Astrocyte of the hippocampus (primary cell): ENCODE results near the gene CDH4.
A peak's percentile ranks its signal among the peaks of the same experiment; 100 is the strongest.
"Not testable (repeated sequence)": the region's sequence is repeated elsewhere in the genome, so short reads cannot be mapped to it uniquely, and the experiment has no call there.

Experiments
- DNase-seq: peaks from one replicate; pipeline ENCODE4 v3.0.0; 2011; ENCODE audit warnings: low read depth, low spot score

The CDH4 gene

DNA sequence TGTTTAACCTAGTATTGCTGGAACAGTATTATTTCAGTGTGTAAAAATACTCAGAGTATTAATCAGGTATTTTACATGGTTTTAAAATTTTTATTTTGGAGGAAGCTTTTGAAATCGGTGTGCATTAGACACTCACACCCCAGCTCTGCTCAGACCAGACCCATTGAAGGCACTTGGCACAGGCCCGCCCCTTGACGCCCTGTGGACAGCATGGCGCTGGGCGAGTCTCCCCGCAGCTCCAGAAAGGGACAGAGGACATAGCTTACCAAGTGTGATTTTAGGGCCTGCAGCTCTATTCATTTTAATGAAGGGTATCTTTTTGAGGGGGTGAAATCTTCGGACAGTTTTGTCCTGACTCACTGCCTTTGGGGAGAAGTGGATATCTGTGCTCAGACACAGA lies 164.5 kb downstream of the CDH4 start:
- DNase-seq: no peak

- no peak for DNase-seq
These were observed 165.3 kb downstream of the CDH4 start for GRCh38 chr20:61417221-61417941.

DNA sequence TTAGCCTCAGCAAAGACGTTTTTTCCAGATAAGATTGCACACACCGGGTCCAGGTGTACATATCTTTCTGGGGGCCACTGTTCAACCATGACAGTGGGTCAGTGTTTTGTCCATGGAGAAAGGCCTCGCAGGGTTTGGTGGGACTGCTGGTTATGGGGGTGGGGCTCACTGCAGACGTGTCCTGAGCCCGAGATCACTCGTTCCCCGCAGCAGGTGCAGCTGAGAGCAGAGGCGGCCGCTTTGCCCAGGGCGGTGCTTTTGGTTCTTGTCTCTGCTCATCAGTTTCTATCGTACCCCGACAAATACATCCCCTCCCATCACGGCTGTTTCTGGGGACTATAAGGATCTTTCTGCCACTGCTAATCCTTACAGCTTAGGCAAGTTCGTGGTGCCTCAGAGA lies 166.9 kb downstream of the CDH4 start:
- DNase-seq: no peak

DNA sequence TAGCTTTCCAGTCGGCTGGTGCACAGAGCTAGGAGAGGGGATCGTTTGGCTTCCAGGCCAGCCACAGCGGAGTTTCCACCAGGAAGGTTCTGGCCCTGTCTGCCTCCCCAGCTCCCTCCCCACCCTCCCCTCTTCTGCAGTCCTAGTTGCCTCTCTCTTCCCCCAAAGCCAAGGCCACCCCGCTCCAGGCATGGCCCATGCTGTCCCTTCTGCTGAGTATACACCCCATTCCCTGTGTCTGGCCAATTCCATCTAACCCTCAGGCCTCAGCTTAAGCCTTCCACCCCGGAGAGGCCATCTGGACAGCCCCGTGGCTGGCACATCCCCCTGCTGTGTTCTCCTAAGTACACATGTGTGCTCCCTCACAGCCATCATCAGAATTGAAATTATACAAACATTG lies 167.4 kb downstream of the CDH4 start:
- no peak for DNase-seq

DNA sequence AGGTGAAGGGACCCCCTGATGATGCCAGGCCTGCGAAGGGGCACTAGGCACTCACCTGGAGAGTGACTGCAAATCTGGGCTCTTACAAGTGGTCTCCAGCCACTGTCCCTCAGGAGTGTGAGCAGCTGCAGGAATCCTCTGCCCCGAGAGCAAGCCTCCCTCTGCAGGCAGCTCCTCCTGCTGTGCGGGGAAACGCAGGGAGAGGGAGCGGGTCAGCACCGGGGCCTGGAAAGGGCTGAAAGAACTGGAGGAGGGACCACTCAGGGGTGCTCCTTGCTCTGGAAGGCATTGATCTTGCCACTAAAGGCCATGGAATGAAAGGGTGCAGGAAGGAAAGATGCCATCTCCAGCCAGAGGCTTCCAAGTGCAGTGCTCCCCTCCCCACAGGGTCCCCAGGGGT lies 168.0 kb downstream of the CDH4 start:
- DNase-seq: no peak

DNA sequence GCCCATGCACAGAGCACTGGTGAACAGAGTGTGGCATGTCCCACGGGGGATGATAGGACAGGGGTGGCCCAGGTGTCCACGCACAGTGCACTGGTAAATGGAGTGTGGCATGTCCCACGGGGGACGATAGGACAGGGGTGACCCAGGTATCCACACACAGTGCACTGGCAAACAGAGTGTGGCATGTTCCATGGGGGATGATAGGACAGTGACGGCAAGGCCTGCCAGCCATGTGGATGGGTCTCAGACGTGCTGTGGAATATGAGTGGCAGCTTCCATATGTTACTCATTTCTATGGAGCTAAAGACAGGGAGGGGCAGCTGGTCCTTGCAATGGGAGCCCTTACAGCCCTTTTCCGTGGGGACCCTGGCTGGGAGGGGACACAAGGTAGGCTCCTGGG lies 168.7 kb downstream of the CDH4 start:
- DNase-seq: no peak

DNA sequence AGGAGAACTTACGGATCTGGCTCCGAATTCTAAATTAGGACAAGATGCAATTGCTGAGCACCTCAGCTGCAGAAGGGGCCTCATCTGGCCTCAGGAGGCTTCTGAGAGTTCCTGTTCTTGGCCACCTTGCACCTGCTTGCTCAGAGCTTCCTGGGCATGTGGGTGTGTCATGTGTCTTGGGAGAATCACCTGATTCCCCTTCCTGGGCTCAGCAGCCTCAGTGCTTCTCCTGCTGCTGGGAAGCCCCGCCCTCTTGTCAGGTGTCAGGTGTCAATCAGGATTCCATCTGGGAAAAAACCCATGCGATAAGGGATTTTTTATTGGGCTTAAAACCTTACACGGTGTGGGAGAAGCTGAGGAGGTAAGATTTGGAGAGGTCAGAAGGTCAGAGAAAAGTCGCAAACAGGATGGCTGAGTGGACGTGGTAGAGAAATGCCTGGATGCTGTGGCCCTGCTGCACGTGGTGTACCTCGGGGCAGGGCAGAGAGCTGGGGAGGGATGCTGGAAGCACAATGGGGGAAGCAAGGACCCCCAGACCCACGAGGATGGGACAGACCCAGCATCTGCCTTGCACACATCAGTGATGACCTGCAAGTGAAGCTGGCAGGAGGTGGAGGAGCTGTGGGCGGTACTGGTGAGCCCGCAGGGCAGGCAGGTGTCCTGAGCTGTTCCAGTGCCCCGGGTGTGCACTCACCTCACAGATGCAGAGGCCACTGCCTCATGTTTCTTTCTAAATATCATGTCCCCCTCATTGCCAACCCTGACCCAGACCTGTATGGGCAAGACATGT lies 170.8 kb downstream of the CDH4 start:
- DNase-seq: no peak

GRCh38 chr20:61424011-61424627 lies 172.1 kb downstream of the CDH4 start:
- no peak for DNase-seq

GRCh38 chr20:61424628-61425420 lies 172.8 kb downstream of the CDH4 start:
- DNase-seq: no peak

DNA sequence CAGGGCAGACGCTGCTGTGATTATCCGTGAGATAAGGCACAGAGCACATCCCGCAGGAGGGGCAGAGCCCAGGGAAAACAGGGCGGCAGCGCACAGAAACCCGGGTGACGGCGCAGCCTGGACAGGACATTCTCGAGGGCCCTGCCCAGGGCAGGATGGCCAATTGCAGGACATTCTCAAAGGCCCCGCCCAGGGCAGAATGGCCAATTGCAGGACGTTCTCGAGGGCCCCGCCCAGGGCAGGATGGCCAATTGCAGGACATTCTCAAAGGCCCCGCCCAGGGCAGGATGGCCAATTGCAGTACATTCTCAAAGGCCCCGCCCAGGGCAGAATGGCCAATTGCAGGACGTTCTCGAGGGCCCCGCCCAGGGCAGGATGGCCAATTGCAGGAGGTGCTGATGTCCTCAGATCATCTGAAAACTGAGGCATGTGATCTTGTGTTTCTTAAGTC lies 173.5 kb downstream of the CDH4 start:
- not testable (repeated sequence) for DNase-seq

GRCh38 chr20:61426352-61426751 lies 174.3 kb downstream of the CDH4 start:
- no peak for DNase-seq

- DNase-seq: no peak
These were observed 177.6 kb downstream of the CDH4 start for GRCh38 chr20:61429458-61430227.

- DNase-seq: no peak
These were observed 178.2 kb downstream of the CDH4 start for GRCh38 chr20:61430228-61430624.

GRCh38 chr20:61433176-61433575 lies 181.1 kb downstream of the CDH4 start:
- no peak for DNase-seq

DNA sequence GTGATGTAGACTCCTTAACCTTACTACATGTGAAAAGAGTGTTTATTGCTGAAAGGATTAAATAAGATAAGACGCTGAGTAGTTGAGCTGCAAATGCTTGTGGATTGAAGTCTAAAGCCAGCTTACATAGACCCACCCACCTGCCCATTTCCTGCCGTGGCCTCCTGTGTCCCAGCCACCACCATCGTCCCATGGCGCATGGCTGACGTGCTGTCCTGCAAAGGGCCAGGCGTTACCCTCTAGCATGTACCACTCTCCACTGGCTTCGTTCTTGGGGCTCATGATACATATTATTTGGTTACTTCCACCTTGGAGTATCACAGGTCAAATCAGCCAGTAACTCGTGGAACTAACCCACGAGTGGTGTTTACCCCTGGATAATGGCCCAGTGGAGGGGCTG lies 181.8 kb downstream of the CDH4 start:
- DNase-seq: no peak

DNA sequence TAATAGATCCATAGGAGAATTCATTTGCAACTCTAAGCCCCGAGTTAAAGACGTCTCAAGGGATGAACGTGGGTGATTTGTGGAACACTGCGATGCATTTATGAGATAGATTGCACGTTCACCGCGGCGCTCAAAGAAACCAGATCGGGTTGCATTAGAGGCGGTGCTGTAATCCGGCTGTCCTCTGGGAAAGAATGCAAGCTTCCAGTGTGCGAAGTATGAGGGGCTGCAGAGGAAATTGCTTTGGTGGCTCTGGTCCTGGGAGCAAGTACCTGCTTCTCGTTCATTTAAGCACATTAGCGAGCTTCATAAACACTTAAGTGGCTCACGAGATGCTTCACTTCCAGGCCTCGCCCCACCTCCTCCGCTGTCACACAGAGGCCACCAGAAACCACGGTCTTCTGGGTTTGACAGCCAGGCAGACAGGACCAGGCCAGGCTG lies 182.3 kb downstream of the CDH4 start:
- DNase-seq: peak; percentile 49

DNA sequence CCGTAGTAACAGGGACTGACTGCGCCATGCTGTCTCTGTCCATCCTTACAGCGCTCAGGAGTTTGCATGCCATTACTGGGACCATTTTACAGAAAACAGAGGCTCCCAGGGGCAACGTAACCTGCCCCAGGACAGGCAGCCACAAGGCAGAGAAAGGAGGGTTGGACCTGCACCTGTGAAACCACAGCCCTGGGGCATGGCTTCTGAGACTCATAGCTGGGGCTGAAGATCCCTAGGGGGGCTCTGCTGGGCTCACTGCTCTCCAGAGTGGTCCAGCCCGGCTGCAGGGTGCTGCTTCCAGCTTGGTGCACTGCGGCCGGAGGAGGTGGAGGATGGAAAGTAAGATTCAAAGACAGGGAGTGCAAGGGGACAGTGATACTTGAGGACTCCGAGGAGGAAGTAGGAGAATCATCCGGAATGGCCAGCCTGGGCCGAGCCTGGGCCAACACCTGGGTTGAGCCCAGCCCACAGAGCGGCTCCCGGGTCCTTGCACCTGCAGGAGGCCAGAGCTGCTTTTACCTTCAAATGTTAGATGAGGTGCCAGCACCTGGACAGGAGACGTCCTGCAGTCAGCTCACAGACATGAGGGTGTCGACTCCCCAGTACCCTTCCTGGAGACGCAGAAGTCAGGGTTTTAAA lies 183.2 kb downstream of the CDH4 start:
- no peak for DNase-seq

GRCh38 chr20:61435823-61436220 lies 183.8 kb downstream of the CDH4 start:
- no peak for DNase-seq

GRCh38 chr20:61436283-61436666 lies 184.2 kb downstream of the CDH4 start:
- DNase-seq: peak; percentile 89

- peak; percentile 98 for DNase-seq
These were observed 184.7 kb downstream of the CDH4 start for GRCh38 chr20:61436667-61437279.
